Transverse colon (tissue), 4 donors: ENCODE results near the gene HVCN1.

ENCODE experiments used
- EP300 ChIP-seq: sonication (generic); formaldehyde crosslinking; IDR thresholded peaks from one replicate; pipeline ENCODE4 v1.6.1; 2017; ENCODE audit warnings: antibody characterized with exemption, low read depth
- POLR2A ChIP-seq: fragments of 450-650 bp; IDR thresholded peaks from one replicate; pipeline ENCODE4 v1.6.1; 2016; ENCODE audit warnings: antibody characterized with exemption, mild to moderate bottlenecking, moderate library complexity
- POLR2AphosphoS5 ChIP-seq, 3 donors: sonication (generic); formaldehyde crosslinking; IDR thresholded peaks; one replicate each; pipeline ENCODE4 v1.6.1; 2016; ENCODE audit warnings: antibody characterized with exemption in 3 of 3
- TF ChIP-seq, protein P1 (sequence below), 5 experiments: fragments of 200-600 bp in 3 of 5; fragments of 450-650 bp in 2 of 5; sonication (generic) in 3 of 5; IDR thresholded peaks; 1 replicate in 2 of 5; 2 replicates in 3 of 5; pipeline ENCODE4 v1.5.1; 2016 to 2017; ENCODE audit warnings: antibody characterized with exemption in 5 of 5, inconsistent platforms in 3 of 5, mild to moderate bottlenecking in 2 of 5, moderate library complexity in 1 of 5

DNA sequence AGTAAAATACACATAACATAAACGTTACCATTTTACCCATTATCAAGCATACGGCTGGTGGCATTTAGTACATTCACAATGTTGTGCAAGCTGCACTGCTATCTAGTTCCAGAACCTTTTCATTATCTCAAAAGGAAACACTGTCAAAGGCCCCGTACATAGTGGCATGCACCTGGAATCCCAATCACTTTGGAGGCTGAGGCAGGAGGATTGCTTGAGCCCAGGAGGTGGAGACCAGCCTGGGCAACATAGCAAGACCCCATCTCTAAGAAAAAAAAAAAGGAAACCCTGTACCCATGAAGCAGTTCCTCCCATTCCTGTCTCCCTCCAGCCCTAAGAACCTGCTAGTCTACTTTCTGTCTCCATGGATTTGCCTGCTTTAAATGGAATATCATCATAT, 7.4 kb upstream of the HVCN1 start:
- TF ChIP-seq, protein P1, sequence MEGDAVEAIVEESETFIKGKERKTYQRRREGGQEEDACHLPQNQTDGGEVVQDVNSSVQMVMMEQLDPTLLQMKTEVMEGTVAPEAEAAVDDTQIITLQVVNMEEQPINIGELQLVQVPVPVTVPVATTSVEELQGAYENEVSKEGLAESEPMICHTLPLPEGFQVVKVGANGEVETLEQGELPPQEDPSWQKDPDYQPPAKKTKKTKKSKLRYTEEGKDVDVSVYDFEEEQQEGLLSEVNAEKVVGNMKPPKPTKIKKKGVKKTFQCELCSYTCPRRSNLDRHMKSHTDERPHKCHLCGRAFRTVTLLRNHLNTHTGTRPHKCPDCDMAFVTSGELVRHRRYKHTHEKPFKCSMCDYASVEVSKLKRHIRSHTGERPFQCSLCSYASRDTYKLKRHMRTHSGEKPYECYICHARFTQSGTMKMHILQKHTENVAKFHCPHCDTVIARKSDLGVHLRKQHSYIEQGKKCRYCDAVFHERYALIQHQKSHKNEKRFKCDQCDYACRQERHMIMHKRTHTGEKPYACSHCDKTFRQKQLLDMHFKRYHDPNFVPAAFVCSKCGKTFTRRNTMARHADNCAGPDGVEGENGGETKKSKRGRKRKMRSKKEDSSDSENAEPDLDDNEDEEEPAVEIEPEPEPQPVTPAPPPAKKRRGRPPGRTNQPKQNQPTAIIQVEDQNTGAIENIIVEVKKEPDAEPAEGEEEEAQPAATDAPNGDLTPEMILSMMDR (IDR thresholded peaks at IDR 0.05) = no peak
- TF ChIP-seq POLR2AphosphoS5 (IDR thresholded peaks at IDR 0.05) (no peak), POLR2A (no peak), EP300 (no peak)
